Activated CD4-positive, alpha-beta memory T cell treated with anti-CD3 and anti-CD28 coated beads for 36 hours (primary cell): ENCODE measurements around the gene LDLRAD2. TPM values are rescaled to one million over a fixed set of nuclear protein-coding genes. Genes with fewer than 3 reads are reported as not detected.

Experiments
- CTCF ChIA-PET: fragments of 350-600 bp; sonication (Branson Sonifier 250); formaldehyde crosslinking; loops from one replicate; lab custom pipeline; 2021; ENCODE audit warnings: antibody characterized with exemption, inconsistent platforms; lab: Charles Lee
- POLR2A ChIA-PET: fragments of 350-600 bp; sonication (Branson Sonifier 250); formaldehyde crosslinking; loops from one replicate; lab custom pipeline; 2021; ENCODE audit warnings: antibody characterized with exemption; lab: Charles Lee
- DNase-seq: peaks from one replicate; pipeline ENCODE4 v3.0.0-alpha.2; 2020
- H3K27ac Mint-ChIP-seq: one replicate; pipeline ENCODE4 v1.8.0; 2021; ENCODE audit warnings: mixed read lengths
- H3K27me3 Mint-ChIP-seq: one replicate; pipeline ENCODE4 v1.8.0; 2021; ENCODE audit warnings: mixed read lengths
- H3K36me3 Mint-ChIP-seq: one replicate; pipeline ENCODE4 v1.8.0; 2021; ENCODE audit warnings: mixed read lengths
- H3K4me1 Mint-ChIP-seq: one replicate; pipeline ENCODE4 v1.8.0; 2021; ENCODE audit warnings: low read depth, mixed read lengths
- H3K4me3 Mint-ChIP-seq: one replicate; pipeline ENCODE4 v1.8.0; 2021; ENCODE audit warnings: mild to moderate bottlenecking, mixed read lengths
- H3K9me3 Mint-ChIP-seq: one replicate; pipeline ENCODE4 v1.8.0; 2021; ENCODE audit warnings: mixed read lengths
- intact Hi-C: fragments of 100-400 bp; cut with micrococcal nuclease; formaldehyde crosslinking; loops from one replicate; pipeline ENCODE4 v1.15.1; 2023
- total RNA-seq, 2 experiments: library from RNA; stranded (reverse); gene quantifications; one replicate each; pipeline ENCODE4 v1.2.3, GENCODE V29; 2021

LDLRAD2 gene
- total RNA-seq, 2 experiments from 2014 or later, result not detected

- H3K27me3 Mint-ChIP-seq, result no peaks in the 10 kb centered on the region
- no peaks in the 10 kb centered on the region for H3K36me3 Mint-ChIP-seq
- ChIA-PET CTCF (no interaction called here), POLR2A (no interaction called here)
- no peak for DNase-seq
- no peak overlapping the region for H3K4me3 Mint-ChIP-seq
- no peaks in the 10 kb centered on the region for H3K4me1 Mint-ChIP-seq
- no peaks in the 10 kb centered on the region for H3K9me3 Mint-ChIP-seq
- intact Hi-C loops, result no loop called here
- no peak overlapping the region for H3K27ac Mint-ChIP-seq
These were observed 39.6 kb downstream of the LDLRAD2 start for GRCh38 chr1:21851430-21852250.

DNA sequence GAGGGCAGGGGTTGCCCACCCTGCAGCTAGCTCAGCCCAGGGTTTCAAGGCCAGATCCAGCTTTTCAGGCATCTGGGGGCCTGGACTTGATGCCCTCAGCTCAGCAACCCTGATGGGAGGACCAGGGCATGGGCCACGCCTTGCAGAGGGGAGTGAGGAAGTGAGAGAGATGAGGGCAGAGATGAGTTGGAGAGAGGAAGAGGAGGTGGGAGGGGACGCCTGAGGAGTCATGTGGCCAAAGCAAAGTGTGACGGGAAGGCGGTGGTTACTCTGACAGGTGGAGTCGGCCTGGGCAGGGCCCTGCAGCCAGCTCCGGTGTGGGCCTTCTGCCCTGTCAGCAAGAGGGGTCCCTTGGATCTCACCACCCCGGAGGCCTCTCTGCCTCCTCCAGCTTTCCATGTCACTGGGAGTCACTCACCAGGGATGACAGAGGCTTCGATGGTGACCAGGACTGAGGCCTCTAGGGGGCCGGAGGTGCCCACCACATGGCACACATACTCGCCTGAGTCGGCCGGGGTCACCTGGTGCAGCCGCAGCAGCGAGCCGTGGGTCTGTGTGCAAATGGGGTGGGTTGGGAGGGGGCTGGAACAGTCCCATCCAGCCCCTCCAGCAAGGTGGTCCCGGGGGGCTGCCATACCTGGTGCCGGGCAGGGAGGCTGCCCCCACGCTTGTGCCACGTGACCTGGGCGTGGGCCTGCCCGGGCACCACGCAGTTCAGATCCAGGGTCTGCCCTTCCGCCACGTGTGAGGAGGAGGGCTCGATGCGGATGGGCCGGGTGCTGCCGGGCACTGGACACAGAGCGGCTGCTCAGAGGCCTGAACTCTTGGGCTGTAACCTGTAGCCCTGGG is 40.4 kb downstream of the LDLRAD2 start:
- no peaks in the 10 kb centered on the region for H3K27me3 Mint-ChIP-seq
- no peaks in the 10 kb centered on the region for H3K4me1 Mint-ChIP-seq
- no peak overlapping the region for H3K4me3 Mint-ChIP-seq
- DNase-seq, result peak; percentile 19
- POLR2A ChIA-PET, result no interaction called here
- H3K36me3 Mint-ChIP-seq, result no peaks in the 10 kb centered on the region
- no peak overlapping the region for H3K27ac Mint-ChIP-seq
- no peaks in the 10 kb centered on the region for H3K9me3 Mint-ChIP-seq
- CTCF ChIA-PET, result no interaction called here
- intact Hi-C loops, result no loop called here

DNA sequence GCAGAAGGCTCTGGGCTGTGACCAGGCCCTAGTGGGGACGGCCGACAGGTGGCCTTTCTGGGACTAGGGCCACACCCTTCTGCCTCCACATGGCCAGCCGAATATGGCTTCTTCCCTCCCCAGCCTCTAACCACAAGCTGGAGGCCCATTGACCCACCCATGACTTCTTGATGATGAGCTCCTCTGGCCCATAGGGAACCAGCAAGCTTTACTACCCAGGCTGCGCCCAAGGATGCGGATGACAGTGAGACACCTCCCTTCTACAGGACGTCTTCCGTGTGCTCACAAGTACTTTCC is 41.0 kb downstream of the LDLRAD2 start:
- intact Hi-C loops, result no loop called here
- Mint-ChIP-seq H3K27ac (no peak overlapping the region), H3K4me3 (no peak overlapping the region), H3K4me1 (no peaks in the 10 kb centered on the region), H3K36me3 (no peaks in the 10 kb centered on the region), H3K27me3 (no peaks in the 10 kb centered on the region), H3K9me3 (no peaks in the 10 kb centered on the region)
- CTCF ChIA-PET, result no interaction called here
- no peak for DNase-seq
- POLR2A ChIA-PET, result no interaction called here

DNA sequence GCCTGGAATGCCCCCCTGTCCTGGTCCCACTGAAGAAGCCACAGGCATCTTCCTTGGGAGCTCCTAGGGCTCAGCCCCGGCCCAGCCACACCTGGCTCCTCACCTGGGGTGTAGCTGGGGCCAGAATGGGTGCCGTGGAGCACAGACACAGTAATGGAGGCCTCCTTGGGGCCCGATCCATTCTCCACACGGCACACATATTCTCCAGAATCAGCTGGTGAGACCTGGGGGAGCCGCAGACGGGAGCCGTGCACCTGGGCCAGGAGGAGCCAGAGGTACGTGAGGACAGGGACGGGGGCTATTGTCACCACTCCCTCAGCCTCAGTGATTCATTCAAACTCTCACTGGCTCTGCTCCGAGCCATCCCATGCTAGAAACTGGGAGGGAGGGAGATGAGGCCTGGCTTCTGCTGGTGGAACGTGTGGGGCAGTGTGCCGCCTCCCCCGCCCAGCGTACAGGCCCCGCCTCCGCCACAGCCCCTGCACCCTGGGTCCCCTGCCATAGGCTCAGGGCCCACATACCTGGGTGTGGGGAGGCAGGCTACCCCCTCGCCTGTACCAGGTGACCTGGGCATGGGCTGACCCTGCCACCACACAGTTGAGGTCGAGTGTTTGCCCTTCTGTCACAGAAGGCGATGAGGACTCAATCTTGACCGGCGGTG is 42.2 kb downstream of the LDLRAD2 start:
- Mint-ChIP-seq H3K27me3 (no peaks in the 10 kb centered on the region), H3K9me3 (no peaks in the 10 kb centered on the region), H3K27ac (no peak overlapping the region), H3K4me3 (no peak overlapping the region), H3K4me1 (no peaks in the 10 kb centered on the region), H3K36me3 (no peaks in the 10 kb centered on the region)
- no peak for DNase-seq
- CTCF ChIA-PET, result no interaction called here
- intact Hi-C loops, result no loop called here
- POLR2A ChIA-PET, result no interaction called here

GRCh38 chr1:21854751-21855131 is 42.7 kb downstream of the LDLRAD2 start:
- POLR2A ChIA-PET, result no interaction called here
- no peak overlapping the region for H3K27ac Mint-ChIP-seq
- no peaks in the 10 kb centered on the region for H3K4me1 Mint-ChIP-seq
- no peak for DNase-seq
- CTCF ChIA-PET, result no interaction called here
- no peaks in the 10 kb centered on the region for H3K36me3 Mint-ChIP-seq
- intact Hi-C loops, result no loop called here
- no peaks in the 10 kb centered on the region for H3K27me3 Mint-ChIP-seq
- H3K9me3 Mint-ChIP-seq, result no peaks in the 10 kb centered on the region
- no peak overlapping the region for H3K4me3 Mint-ChIP-seq

- ChIA-PET CTCF (no interaction called here), POLR2A (no interaction called here)
- H3K27ac Mint-ChIP-seq, result no peak overlapping the region
- H3K4me1 Mint-ChIP-seq, result no peaks in the 10 kb centered on the region
- no peaks in the 10 kb centered on the region for H3K36me3 Mint-ChIP-seq
- no peaks in the 10 kb centered on the region for H3K27me3 Mint-ChIP-seq
- no peak for DNase-seq
- intact Hi-C loops, result no loop called here
- no peaks in the 10 kb centered on the region for H3K9me3 Mint-ChIP-seq
- H3K4me3 Mint-ChIP-seq, result no peak overlapping the region
These were observed 43.4 kb downstream of the LDLRAD2 start for GRCh38 chr1:21855257-21856096.

DNA sequence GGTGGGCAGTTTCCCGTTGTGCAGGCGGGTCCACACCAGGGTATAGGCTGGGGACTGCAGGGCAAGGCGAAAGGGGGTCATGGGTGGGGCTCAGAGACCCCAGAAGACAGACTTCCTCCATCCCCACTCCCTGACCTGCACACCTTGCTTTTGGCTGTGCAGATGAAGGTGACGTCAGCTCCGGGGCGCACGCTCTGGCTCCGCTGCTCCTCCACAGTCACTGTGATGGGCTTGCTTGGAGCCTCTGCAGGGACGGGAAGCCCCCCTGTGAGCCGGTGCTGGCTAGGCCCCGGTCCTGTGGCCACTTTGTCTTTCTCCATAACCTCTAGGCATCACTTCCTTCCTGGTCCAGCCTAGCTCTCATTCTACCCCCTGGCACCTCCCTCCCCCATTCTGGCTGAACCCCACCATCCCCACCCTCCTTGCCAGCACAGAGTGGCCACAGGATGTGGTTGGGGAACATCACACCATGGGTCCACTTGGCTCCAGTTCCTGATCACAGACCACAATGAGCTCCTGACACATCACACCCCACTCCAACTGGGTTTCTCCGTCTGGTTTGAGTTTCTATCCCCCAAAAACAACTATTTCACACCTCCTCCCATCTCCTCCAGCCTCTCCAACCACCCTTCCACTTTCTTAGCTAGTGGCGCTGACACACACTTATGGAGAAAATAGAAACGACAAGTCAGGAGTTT is 45.2 kb downstream of the LDLRAD2 start:
- DNase-seq, result no peak
- H3K9me3 Mint-ChIP-seq, result no peaks in the 10 kb centered on the region
- intact Hi-C loops, result no loop called here
- H3K36me3 Mint-ChIP-seq, result no peaks in the 10 kb centered on the region
- POLR2A ChIA-PET, result no interaction called here
- H3K4me3 Mint-ChIP-seq, result no peak overlapping the region
- H3K27ac Mint-ChIP-seq, result no peak overlapping the region
- H3K27me3 Mint-ChIP-seq, result no peaks in the 10 kb centered on the region
- CTCF ChIA-PET, result no interaction called here
- H3K4me1 Mint-ChIP-seq, result no peaks in the 10 kb centered on the region

DNA sequence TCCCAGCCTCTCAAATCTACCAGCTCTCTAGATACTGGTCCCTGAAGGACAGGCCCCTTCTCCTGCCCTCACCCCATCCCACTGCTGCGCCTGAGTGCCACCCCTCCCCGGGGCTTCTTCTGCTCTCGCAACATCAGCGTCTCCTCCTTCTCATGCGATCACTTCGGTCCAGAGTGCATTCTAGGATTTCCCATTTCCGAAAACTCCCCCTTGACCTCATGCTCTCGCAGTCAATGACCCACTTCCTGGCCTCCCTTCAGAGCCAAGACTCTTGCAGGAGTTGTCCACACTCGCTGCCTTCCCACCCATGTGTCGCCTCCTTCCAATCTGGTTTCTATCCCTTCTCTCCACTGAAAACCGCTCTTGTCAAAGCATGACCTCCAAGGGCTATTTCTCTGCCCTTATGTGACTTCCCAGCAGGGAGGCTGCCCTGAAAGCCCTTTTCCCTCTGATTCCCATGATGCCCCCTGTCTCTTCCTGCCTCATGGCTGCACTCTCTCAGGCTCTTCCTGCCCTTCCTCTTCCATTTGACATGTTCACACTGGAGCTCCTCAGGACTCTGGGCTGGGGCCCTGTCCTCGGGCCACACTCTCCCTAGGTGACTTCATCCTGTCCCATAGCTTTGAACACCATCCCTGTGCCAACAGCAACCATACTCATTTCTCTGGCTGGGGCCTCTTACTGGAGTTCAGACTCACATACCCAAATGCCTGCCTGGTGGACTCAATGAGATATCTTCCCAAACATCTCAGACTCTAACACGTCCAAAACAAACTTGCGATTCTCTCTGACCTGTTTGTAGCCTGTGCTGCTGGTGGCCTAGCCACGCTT is 46.0 kb downstream of the LDLRAD2 start:
- no peaks in the 10 kb centered on the region for H3K4me1 Mint-ChIP-seq
- no peak for DNase-seq
- no peak overlapping the region for H3K4me3 Mint-ChIP-seq
- intact Hi-C loops, result no loop called here
- no peak overlapping the region for H3K27ac Mint-ChIP-seq
- no peaks in the 10 kb centered on the region for H3K36me3 Mint-ChIP-seq
- no peaks in the 10 kb centered on the region for H3K9me3 Mint-ChIP-seq
- H3K27me3 Mint-ChIP-seq, result no peaks in the 10 kb centered on the region
- POLR2A ChIA-PET, result no interaction called here
- CTCF ChIA-PET, result no interaction called here

GRCh38 chr1:21859669-21860179 is 47.7 kb downstream of the LDLRAD2 start:
- no peak overlapping the region for H3K4me3 Mint-ChIP-seq
- POLR2A ChIA-PET, result no interaction called here
- no peaks in the 10 kb centered on the region for H3K36me3 Mint-ChIP-seq
- H3K27me3 Mint-ChIP-seq, result no peaks in the 10 kb centered on the region
- DNase-seq, result no peak
- H3K27ac Mint-ChIP-seq, result no peak overlapping the region
- intact Hi-C loops, result no loop called here
- no peaks in the 10 kb centered on the region for H3K4me1 Mint-ChIP-seq
- CTCF ChIA-PET, result no interaction called here
- H3K9me3 Mint-ChIP-seq, result no peaks in the 10 kb centered on the region

- ChIA-PET CTCF (no interaction called here), POLR2A (no interaction called here)
- Mint-ChIP-seq H3K4me3 (no peak overlapping the region), H3K36me3 (no peaks in the 10 kb centered on the region), H3K27me3 (no peaks in the 10 kb centered on the region), H3K4me1 (no peaks in the 10 kb centered on the region), H3K27ac (no peak overlapping the region), H3K9me3 (no peaks in the 10 kb centered on the region)
- intact Hi-C loops, result no loop called here
- DNase-seq, result no peak
These were observed 48.9 kb downstream of the LDLRAD2 start for GRCh38 chr1:21860971-21861370.
